ENCODE results near the gene CDC42. TPM values are rescaled to one million over a fixed set of nuclear protein-coding genes. Genes with fewer than 3 reads are reported as not detected.

CDC42 gene
- total and polyA plus RNA-seq, 2 of the 4 experiments (the other 2 are of a cell fraction): 162 to 609 TPM

DNA sequence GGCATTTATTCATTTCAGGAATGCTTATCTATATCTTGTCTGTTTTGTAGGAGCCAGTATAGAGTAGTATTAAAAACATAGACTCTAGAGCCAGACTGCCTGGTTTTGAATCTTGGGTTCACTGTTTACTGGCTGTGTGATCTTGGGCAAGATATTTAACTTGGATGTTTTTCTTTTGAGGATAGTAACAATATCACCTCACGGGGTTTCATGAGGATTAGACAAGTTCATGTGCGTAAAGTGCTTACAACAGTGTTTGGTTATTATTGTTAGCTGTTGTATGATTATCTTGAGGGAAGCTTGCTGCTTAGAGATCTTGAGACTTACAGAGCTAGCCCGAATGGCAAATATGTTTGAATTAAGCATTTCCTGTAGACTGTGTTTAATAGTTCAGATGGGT is 50.2 kb downstream of the CDC42 start:
- TF ChIP-seq FOS (IDR thresholded peaks at IDR 0.05; ENCODE audit: low read depth, low read length) (no peak), RCOR1 (IDR thresholded peaks at IDR 0.05; ENCODE audit: insufficient replicate concordance, low read length) (no peak), POLR2A (IDR thresholded peaks at IDR 0.05; ENCODE audit: low read depth, low read length) (no peak), NFE2L2 (IDR thresholded peaks at IDR 0.05; ENCODE audit: low read depth, low read length) (no peak), BHLHE40 (IDR thresholded peaks at IDR 0.05; ENCODE audit: low read depth, low read length) (no peak)
- TF ChIP-seq, protein P1, sequence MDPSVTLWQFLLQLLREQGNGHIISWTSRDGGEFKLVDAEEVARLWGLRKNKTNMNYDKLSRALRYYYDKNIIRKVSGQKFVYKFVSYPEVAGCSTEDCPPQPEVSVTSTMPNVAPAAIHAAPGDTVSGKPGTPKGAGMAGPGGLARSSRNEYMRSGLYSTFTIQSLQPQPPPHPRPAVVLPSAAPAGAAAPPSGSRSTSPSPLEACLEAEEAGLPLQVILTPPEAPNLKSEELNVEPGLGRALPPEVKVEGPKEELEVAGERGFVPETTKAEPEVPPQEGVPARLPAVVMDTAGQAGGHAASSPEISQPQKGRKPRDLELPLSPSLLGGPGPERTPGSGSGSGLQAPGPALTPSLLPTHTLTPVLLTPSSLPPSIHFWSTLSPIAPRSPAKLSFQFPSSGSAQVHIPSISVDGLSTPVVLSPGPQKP (IDR thresholded peaks at IDR 0.05; ENCODE audit: borderline replicate concordance, low read depth, low read length): no peak
- Histone ChIP-seq H3K4me1 (ENCODE audit: control insufficient read depth, insufficient read depth, low read length) (peaks cover 3% of the 10 kb centered on the region; the same call in 1 of the 2 replicates), H3K9me1 (ENCODE audit: insufficient read depth, low read length) (peaks cover 11% of the 10 kb centered on the region), H3K4ac (ENCODE audit: low read depth, low read length) (no peak overlapping the region), H3K79me1 (ENCODE audit: low read depth in 1 of 2, low read length in 2 of 2) (peaks cover 53 to 81% of the 10 kb centered on the region in 2 experiments), H4K91ac (ENCODE audit: insufficient read depth, low read depth, low read length) (no peak overlapping the region), H2AK5ac (ENCODE audit: low read depth, low read length) (no peak overlapping the region), H4K20me1 (ENCODE audit: insufficient read depth, low read length) (peaks cover 87% of the 10 kb centered on the region), H2BK5ac (ENCODE audit: low read depth, low read length, poor library complexity, severe bottlenecking) (no peak overlapping the region), H3K36me3 (ENCODE audit: control insufficient read depth, insufficient read depth, low read length) (peaks cover 16% of the 10 kb centered on the region), H3K27me3 (ENCODE audit: control insufficient read depth, insufficient read depth, low read length) (no peaks in the 10 kb centered on the region), H3K27ac (ENCODE audit: insufficient read depth, low read length) (no peak overlapping the region), H2AK9ac (replicated peaks; ENCODE audit: low read depth, low read length, poor library complexity) (no peak overlapping the region), H3K4me3 (ENCODE audit: insufficient read depth, low read depth, low read length) (no peak overlapping the region), H3K23ac (ENCODE audit: low read depth, low read length) (no peak overlapping the region), H3K14ac (replicated peaks; ENCODE audit: low read depth, low read length) (no peak overlapping the region), H4K5ac (ENCODE audit: low read depth, low read length) (no peak overlapping the region), H3K9ac (ENCODE audit: low read depth, low read length) (no peak overlapping the region), H3K56ac (ENCODE audit: extremely low read depth, insufficient read depth, low read length) (no peak overlapping the region), H4K8ac (ENCODE audit: low read depth in 2 of 2, low read length in 2 of 2) (no peak overlapping the region), H2BK120ac (ENCODE audit: low read depth, low read length) (no peak overlapping the region), H3K4me2 (ENCODE audit: low read depth, low read length) (no peak overlapping the region), H2AFZ (replicated peaks; ENCODE audit: low read length, poor library complexity) (no peak overlapping the region), H2BK20ac (ENCODE audit: low read depth, low read length) (no peak overlapping the region), H2BK15ac (ENCODE audit: low read depth, low read length) (no peak overlapping the region), H3K18ac (ENCODE audit: low read depth, low read length) (no peak overlapping the region), H3K9me3 (ENCODE audit: control insufficient read depth, insufficient read depth, low read length) (no peaks in the 10 kb centered on the region)
- ATAC-seq (ENCODE audit: low read depth): no peak
- ChIA-PET CTCF (interaction anchor here (0.6 kb wide), 1 partner anchor 169 kb away, joined by 4 read pairs; no protein-coding TSS in a partner anchor), POLR2A (ENCODE audit: unreplicated experiment) (no interaction called here)
- 17% methylated on average over 1 of the region's 3 CpGs; no CpG with 5 or more reads in 1 of the 2 experiments for WGBS, 2 experiments (ENCODE audit: extremely low coverage in 2 of 2, insufficient read length in 1 of 2)
- BruUV-seq (replicated peaks): no TSS peak
- in situ Hi-C loops (cut with MboI; ENCODE audit: low sequenced_read_pairs) (no loop called here), dilution Hi-C loops (cut with HindIII; ENCODE audit: low sequenced_read_pairs, unreplicated experiment) (no loop called here), intact Hi-C loops (cut with micrococcal nuclease) (loop anchor here (10.0 kb wide), 1 partner anchor 542 kb away; the partner anchor contains the start of gene C1QC)
- no peak for DNase-seq

Measured in IMR-90 (cell line).